ENCODE results near the gene SQSTM1.
A peak's percentile ranks its signal among the peaks of the same experiment; 100 is the strongest.
"Not testable (repeated sequence)": the region's sequence is repeated elsewhere in the genome, so short reads cannot be mapped to it uniquely, and the experiment has no call there.

Gene SQSTM1

DNA sequence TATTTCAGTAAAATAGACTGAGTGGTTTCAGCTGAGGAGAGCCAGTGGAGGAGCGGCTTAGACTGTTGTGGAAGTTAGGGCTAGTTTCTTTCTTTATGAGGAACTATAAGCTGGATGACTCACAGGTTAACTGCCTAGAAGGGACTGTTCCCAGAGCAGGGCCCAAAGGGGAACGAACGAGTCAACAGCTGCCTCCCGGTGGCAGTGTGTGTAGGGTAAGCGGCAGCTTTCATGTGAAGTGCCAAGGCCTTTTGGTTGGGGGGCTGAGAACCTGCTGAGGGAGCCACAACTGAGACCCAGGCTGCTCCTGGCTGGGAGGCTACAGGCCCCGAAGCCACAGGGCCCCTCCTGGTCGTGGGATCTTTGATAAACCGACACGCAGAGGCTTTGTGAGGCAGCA is 7.0 kb downstream of the SQSTM1 start:
- DNase-seq (ENCODE audit: low spot score) = no peak

GRCh38 chr5:179828756-179829421 is 8.2 kb downstream of the SQSTM1 start:
- no peak for DNase-seq (ENCODE audit: low spot score)

DNA sequence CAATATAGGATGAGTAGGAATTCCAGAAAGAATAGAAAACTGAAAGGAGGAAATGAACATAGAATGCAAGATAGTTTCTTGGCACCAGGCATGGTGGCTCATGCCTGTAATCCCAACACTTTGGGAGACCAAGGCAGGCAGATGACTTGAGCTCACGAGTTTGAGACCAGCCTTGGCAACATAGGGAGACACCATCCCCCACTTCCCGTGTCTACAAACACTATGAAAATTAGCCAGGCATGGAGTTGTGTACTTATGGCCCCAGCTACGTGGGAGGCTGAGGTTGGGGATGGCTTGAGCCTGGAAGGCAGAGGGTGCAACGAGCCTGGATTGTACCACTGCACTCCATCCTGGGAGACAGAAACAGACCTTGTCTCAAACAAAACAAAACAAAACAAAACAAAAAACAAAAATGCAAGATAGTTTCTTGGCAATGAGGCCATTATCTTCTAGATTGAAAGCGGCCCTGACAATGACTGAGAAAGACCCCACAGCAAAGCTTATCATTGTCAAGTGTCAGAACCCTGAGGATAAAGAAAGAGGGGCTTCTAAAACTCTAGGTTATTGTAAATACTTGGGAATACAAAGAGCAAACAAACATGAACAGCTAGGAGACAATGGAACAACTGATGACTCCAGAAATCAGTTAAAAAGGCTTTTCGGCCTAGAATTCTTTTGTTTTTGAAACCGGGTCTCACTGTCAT is 9.2 kb downstream of the SQSTM1 start:
- DNase-seq (ENCODE audit: low spot score) = no peak

DNA sequence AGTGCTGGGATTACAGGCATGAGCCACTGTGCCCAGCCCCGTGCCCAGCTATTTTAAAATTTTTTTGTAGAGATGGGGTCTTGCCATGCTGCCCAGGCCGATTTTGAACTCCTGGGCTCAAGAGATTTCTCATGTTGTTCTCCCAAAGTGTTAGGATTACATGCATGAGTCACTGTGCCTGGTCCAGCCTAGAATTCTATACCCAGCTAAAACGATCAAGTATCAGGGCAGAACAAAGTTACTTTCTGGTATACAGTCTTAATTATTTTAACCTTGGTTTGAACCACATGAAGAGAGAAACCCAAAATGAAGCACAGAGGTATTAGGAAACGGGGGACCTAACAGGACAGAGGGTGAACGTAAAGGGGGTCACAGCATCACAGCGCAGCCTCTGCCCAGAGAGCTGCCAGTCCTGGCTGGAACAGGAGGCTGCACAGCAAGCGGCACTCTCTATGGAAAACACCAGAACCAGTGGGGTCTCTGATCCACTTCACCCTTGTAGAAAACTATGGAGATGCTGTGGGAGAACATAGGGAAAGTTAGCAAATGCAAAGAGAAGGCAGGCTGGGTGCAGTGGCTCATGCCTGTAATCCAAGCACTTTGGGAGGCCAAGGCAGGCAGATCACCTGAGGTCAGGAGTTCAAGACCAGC is 10.2 kb downstream of the SQSTM1 start:
- DNase-seq (ENCODE audit: low spot score) = no peak

- no peak for DNase-seq (ENCODE audit: low spot score)
Observed at GRCh38 chr5:179832039-179832745, 11.5 kb downstream of the SQSTM1 start.

GRCh38 chr5:179833056-179833708 is 12.5 kb downstream of the SQSTM1 start:
- DNase-seq (ENCODE audit: low spot score) = no peak

GRCh38 chr5:179833709-179834070 is 13.0 kb downstream of the SQSTM1 start:
- DNase-seq (ENCODE audit: low spot score) = no peak

DNA sequence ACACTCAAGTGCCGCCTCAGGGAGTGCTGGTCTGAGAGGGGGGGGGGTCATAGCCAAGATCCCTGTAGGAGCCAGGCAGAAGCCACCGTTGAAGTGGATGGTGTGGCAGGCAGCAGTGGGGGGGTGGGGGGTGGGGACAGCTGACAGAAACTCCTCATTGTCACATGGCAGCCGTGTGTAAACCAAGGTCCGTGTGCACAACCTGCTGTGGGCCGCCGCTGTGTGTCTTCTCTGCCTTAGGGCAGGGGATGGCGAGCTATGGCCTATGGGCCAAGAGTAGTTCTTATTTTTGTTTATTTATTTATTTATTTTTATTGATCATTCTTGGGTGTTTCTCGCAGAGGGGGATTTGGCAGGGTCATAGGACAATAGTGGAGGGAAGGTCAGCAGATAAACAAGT is 13.4 kb downstream of the SQSTM1 start:
- DNase-seq (ENCODE audit: low spot score) = no peak

- DNase-seq (ENCODE audit: low spot score) = not testable (repeated sequence)
Observed at GRCh38 chr5:179834871-179835270, 14.2 kb downstream of the SQSTM1 start.

DNA sequence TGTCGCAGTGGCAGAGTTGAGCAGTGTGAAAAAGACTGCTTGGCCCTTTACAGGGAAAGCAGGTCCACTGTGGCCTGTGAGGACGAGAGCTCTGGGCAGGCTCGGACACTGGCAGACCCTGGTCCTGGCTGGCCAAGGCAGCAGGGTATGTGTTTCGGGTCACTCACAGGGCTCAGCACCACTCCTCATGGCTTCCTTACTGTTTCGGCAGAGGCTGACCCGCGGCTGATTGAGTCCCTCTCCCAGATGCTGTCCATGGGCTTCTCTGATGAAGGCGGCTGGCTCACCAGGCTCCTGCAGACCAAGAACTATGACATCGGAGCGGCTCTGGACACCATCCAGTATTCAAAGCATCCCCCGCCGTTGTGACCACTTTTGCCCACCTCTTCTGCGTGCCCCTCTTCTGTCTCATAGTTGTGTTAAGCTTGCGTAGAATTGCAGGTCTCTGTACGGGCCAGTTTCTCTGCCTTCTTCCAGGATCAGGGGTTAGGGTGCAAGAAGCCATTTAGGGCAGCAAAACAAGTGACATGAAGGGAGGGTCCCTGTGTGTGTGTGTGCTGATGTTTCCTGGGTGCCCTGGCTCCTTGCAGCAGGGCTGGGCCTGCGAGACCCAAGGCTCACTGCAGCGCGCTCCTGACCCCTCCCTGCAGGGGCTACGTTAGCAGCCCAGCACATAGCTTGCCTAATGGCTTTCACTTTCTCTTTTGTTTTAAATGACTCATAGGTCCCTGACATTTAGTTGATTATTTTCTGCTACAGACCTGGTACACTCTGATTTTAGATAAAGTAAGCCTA is 15.7 kb downstream of the SQSTM1 start:
- no peak for DNase-seq (ENCODE audit: low spot score)

GRCh38 chr5:179837076-179838011 is 16.6 kb downstream of the SQSTM1 start:
- no peak for DNase-seq (ENCODE audit: low spot score)

- DNase-seq (ENCODE audit: low spot score) = no peak
Observed at GRCh38 chr5:179839328-179840256, 18.9 kb downstream of the SQSTM1 start.

DNA sequence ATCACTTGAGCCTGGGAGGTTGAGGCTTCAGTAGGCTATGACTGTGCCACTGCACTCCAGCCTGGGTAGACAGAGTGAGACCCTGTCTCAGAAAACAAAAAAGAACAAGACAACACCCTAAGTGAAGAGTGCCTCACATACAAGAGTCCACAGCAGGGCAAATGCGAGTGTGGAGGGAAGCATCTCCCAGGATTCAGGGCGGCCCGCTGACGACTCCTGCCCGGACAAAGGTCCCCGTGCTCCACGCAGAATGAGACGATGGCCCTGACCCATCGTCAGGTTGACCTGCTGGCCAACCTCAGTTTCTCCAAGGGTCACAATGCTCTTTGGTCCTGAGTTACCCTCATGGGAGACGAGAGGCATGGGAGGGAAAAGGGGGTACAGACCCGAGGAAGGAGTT is 19.6 kb downstream of the SQSTM1 start:
- no peak for DNase-seq (ENCODE audit: low spot score)

GRCh38 chr5:179840766-179841165 is 20.1 kb downstream of the SQSTM1 start:
- DNase-seq (ENCODE audit: low spot score) = no peak

DNA sequence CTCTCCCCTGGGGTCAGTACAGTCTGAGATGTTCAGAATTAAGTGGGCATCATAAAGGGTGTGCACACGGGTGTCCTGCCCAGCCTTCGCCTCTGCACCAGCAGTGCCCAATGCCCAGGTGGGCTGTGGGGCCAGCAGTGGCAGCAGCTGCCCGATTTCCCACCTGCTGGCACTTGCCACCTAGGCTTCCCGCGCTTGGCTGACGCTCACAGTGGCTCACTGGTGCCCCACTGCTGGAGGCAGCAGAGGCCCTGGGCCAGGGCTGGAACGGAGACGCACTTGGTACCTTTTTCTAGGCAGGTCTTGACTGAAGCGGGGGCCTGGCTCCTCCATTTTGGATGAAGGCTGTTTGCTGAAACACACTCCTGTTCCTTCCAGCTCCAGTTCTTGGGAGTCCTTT is 20.9 kb downstream of the SQSTM1 start:
- DNase-seq (ENCODE audit: low spot score) = no peak

DNA sequence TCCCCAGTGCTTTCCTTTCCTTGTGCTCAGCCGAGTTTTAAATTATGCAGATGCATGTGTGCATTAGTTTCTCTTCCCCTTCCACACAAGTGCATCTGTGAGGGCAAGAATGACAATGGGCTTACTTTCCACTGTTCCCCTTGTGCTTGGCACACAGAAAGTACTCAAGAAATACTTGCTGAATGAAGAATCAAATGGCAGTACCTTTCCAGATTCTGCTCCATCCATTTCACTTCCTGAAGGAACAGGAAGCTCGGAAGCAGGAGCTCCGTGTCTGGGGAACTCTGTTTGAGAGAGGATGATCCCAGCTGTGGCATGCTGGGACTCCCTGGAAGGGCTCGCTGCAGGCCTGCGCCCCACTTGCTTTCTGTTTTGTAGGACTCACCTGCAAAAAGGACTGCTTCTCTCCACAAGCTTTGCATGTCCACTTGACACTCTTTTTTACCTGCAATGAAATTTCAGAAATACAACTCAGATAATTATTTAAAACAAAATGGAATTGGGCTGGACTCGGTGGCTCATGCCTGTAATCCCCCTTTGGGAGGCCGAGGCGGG is 32.4 kb downstream of the SQSTM1 start:
- peak; percentile 45 for DNase-seq (ENCODE audit: low spot score)

DNA sequence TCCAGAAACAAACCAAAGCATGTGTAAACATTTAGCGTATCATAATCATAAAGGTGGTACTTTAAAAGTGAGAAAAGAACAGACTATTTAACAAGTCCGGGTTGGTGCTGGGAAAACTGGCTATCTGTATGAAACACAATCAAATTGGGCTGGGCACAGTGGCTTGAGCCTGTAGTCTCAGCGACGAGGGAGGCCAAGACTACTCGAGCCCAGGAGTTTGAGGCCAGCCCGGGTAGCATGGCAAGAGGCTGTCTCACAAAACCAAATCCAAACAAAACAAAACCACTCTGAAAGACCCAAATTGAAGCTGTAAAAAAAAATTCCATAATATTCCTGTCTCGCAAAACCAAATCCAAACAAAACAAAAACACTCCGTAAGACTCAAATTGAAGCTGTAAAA is 33.7 kb downstream of the SQSTM1 start:
- DNase-seq (ENCODE audit: low spot score) = no peak

DNA sequence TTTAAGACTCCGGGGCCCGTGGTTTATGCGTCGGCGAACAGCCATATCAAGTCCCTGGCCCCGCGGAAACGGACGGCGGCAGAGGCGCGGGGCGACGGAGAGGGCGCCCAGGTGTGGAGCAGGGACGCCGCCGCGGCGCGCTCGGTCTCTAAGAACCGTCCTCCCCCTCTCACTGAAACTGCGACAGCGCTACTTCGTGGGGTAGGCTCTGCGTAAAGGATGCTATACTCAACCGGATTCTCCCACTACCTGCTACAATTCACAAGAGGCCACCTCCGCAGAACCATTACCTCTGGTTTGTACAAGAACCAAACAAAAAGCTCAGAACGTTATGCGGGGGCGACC is 37.5 kb downstream of the SQSTM1 start:
- DNase-seq (ENCODE audit: low spot score) = peak; percentile 42

Measured in pons (tissue), 1 donor.